Measurements from ENCODE around the gene ABCC4. TPM values are rescaled to one million over a fixed set of nuclear protein-coding genes. Genes with fewer than 3 reads are reported as not detected.

ABCC4 gene
- total and polyA plus RNA-seq, 2 experiments from 2014 or later: 4.3 to 12.2 TPM

DNA sequence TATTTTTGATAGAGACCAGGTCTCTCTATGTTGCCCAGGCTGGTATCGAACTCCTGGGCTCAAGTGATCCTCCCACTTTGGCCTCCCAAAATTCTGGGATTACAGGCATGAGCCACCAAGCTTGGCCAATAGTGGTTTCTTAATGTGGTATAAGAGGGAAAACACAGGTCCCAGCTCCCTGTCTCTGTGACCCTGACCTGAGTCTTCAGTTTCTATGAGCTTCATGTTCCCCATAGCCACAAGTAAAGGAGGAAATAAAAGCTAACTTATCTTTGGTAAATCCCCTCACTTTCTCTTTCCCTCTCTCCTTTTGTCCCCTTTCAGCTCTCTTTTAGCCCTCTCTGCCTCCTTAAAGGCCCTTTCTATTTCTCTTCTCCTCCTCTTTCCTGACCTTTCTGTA lies 50.3 kb downstream of the ABCC4 start (continued):
- TF ChIP-seq, protein P1, sequence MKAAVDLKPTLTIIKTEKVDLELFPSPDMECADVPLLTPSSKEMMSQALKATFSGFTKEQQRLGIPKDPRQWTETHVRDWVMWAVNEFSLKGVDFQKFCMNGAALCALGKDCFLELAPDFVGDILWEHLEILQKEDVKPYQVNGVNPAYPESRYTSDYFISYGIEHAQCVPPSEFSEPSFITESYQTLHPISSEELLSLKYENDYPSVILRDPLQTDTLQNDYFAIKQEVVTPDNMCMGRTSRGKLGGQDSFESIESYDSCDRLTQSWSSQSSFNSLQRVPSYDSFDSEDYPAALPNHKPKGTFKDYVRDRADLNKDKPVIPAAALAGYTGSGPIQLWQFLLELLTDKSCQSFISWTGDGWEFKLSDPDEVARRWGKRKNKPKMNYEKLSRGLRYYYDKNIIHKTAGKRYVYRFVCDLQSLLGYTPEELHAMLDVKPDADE (IDR thresholded peaks at IDR 0.05): no peak
- TF ChIP-seq POLR2AphosphoS5 (IDR thresholded peaks at IDR 0.05; ENCODE audit: low read depth) (no peak), CREB1 (CRISPR knock-in tag; IDR thresholded peaks at IDR 0.05; ENCODE audit: low read depth) (no peak), ZNF114 (CRISPR knock-in tag; IDR thresholded peaks at IDR 0.05) (no peak), NANOG (IDR thresholded peaks at IDR 0.05; ENCODE audit: borderline replicate concordance) (no peak), STAT1 (IDR thresholded peaks at IDR 0.05; ENCODE audit: unreplicated experiment) (no peak), ZNF331 (CRISPR knock-in tag; IDR thresholded peaks at IDR 0.05; ENCODE audit: low read depth) (no peak), EZH2 (IDR thresholded peaks at IDR 0.05; ENCODE audit: low read depth, unreplicated experiment) (no peak)

GRCh38 chr13:95248953-95249352 lies 52.3 kb downstream of the ABCC4 start:
- ATAC-seq (no peak), DNase-seq (ENCODE audit: low spot score) (no peak)
- TF ChIP-seq ZNF331 (CRISPR knock-in tag; IDR thresholded peaks at IDR 0.05; ENCODE audit: low read depth) (no peak), NANOG (IDR thresholded peaks at IDR 0.05; ENCODE audit: borderline replicate concordance) (no peak), STAT1 (IDR thresholded peaks at IDR 0.05; ENCODE audit: unreplicated experiment) (no peak), CREB1 (CRISPR knock-in tag; IDR thresholded peaks at IDR 0.05; ENCODE audit: low read depth) (no peak), ZNF114 (CRISPR knock-in tag; IDR thresholded peaks at IDR 0.05) (no peak), REST (IDR thresholded peaks at IDR 0.05; ENCODE audit: unreplicated experiment) (no peak), EZH2 (IDR thresholded peaks at IDR 0.05; ENCODE audit: low read depth, unreplicated experiment) (no peak), POLR2AphosphoS5 (IDR thresholded peaks at IDR 0.05; ENCODE audit: low read depth) (no peak)
- TF ChIP-seq, protein P2, sequence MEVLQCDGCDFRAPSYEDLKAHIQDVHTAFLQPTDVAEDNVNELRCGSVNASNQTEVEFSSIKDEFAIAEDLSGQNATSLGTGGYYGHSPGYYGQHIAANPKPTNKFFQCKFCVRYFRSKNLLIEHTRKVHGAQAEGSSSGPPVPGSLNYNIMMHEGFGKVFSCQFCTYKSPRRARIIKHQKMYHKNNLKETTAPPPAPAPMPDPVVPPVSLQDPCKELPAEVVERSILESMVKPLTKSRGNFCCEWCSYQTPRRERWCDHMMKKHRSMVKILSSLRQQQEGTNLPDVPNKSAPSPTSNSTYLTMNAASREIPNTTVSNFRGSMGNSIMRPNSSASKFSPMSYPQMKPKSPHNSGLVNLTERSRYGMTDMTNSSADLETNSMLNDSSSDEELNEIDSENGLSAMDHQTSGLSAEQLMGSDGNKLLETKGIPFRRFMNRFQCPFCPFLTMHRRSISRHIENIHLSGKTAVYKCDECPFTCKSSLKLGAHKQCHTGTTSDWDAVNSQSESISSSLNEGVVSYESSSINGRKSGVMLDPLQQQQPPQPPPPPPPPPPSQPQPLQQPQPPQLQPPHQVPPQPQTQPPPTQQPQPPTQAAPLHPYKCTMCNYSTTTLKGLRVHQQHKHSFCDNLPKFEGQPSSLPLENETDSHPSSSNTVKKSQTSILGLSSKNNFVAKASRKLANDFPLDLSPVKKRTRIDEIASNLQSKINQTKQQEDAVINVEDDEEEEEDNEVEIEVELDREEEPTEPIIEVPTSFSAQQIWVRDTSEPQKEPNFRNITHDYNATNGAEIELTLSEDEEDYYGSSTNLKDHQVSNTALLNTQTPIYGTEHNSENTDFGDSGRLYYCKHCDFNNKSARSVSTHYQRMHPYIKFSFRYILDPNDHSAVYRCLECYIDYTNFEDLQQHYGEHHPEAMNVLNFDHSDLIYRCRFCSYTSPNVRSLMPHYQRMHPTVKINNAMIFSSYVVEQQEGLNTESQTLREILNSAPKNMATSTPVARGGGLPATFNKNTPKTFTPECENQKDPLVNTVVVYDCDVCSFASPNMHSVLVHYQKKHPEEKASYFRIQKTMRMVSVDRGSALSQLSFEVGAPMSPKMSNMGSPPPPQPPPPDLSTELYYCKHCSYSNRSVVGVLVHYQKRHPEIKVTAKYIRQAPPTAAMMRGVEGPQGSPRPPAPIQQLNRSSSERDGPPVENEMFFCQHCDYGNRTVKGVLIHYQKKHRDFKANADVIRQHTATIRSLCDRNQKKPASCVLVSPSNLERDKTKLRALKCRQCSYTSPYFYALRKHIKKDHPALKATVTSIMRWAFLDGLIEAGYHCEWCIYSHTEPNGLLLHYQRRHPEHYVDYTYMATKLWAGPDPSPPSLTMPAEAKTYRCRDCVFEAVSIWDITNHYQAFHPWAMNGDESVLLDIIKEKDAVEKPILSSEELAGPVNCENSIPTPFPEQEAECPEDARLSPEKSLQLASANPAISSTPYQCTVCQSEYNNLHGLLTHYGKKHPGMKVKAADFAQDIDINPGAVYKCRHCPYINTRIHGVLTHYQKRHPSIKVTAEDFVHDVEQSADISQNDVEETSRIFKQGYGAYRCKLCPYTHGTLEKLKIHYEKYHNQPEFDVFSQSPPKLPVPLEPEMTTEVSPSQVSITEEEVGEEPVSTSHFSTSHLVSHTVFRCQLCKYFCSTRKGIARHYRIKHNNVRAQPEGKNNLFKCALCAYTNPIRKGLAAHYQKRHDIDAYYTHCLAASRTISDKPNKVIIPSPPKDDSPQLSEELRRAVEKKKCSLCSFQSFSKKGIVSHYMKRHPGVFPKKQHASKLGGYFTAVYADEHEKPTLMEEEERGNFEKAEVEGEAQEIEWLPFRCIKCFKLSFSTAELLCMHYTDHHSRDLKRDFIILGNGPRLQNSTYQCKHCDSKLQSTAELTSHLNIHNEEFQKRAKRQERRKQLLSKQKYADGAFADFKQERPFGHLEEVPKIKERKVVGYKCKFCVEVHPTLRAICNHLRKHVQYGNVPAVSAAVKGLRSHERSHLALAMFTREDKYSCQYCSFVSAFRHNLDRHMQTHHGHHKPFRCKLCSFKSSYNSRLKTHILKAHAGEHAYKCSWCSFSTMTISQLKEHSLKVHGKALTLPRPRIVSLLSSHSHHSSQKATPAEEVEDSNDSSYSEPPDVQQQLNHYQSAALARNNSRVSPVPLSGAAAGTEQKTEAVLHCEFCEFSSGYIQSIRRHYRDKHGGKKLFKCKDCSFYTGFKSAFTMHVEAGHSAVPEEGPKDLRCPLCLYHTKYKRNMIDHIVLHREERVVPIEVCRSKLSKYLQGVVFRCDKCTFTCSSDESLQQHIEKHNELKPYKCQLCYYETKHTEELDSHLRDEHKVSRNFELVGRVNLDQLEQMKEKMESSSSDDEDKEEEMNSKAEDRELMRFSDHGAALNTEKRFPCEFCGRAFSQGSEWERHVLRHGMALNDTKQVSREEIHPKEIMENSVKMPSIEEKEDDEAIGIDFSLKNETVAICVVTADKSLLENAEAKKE (CRISPR knock-in tag; IDR thresholded peaks at IDR 0.05): no peak
- TF ChIP-seq, protein P1 (IDR thresholded peaks at IDR 0.05): no peak
- Histone ChIP-seq H3F3A (replicated peaks; ENCODE audit: low read depth) (no peaks in the 10 kb centered on the region), H3K4me2 (no peak overlapping the region), H3K79me2 (replicated peaks; ENCODE audit: insufficient read depth) (no peaks in the 10 kb centered on the region), H3K9me2 (ENCODE audit: insufficient read depth) (no peaks in the 10 kb centered on the region), H3K4me3 (no peak overlapping the region), H3K27me3 (ENCODE audit: insufficient read depth) (no peaks in the 10 kb centered on the region), H2AFZ (no peak overlapping the region), H3K27ac (ENCODE audit: low read depth) (no peak overlapping the region), H4K20me1 (replicated peaks; ENCODE audit: insufficient read depth) (no peaks in the 10 kb centered on the region), H3K4me1 (ENCODE audit: insufficient read depth) (no peaks in the 10 kb centered on the region), H3K36me3 (ENCODE audit: insufficient read depth) (no peaks in the 10 kb centered on the region)
- no peaks in the 10 kb centered on the region for H3K27me3 Mint-ChIP-seq (ENCODE audit: insufficient read depth, low read depth, poor library complexity)
- H3K4me3 Mint-ChIP-seq: no peak overlapping the region
- H3K36me3 Mint-ChIP-seq (ENCODE audit: low read depth): no peaks in the 10 kb centered on the region
- H3K9me3 Mint-ChIP-seq: no peaks in the 10 kb centered on the region
- no peak overlapping the region for H3K27ac Mint-ChIP-seq
- no peaks in the 10 kb centered on the region; the same call in 2 of the 3 replicates for H3K4me1 Mint-ChIP-seq
